AG09319 (cell line): ENCODE results near the gene AKNA.

Source experiments
- DNase-seq: peaks from one replicate; pipeline ENCODE4 v3.0.0-alpha.2; 2010; ENCODE audit warnings: low read depth; ENCODE audit errors: extremely low read depth
- CTCF ChIP-seq: IDR thresholded peaks from 2 replicates; pipeline ENCODE4 v1.5.1; 2011; ENCODE audit warnings: low read depth, mild to moderate bottlenecking, inconsistent platforms, low read length, moderate library complexity

The AKNA gene

GRCh38 chr9:114383521-114384231 is 4.1 kb downstream of the AKNA start:
- no peak for DNase-seq
- TF ChIP-seq CTCF, result no peak

GRCh38 chr9:114382699-114383520 is 4.9 kb downstream of the AKNA start:
- no peak; the same call in none of the 2 replicates for TF ChIP-seq CTCF
- DNase-seq, result no peak

GRCh38 chr9:114378883-114379282 is 8.9 kb downstream of the AKNA start:
- TF ChIP-seq CTCF, result no peak
- no peak for DNase-seq

- TF ChIP-seq CTCF, result no peak
- DNase-seq, result no peak
These were observed 9.8 kb downstream of the AKNA start for GRCh38 chr9:114378016-114378415.

GRCh38 chr9:114376586-114377445 is 11.0 kb downstream of the AKNA start:
- TF ChIP-seq CTCF, result no peak

GRCh38 chr9:114375386-114376175 is 12.2 kb downstream of the AKNA start:
- no peak for DNase-seq
- no peak for TF ChIP-seq CTCF

More at GRCh38 chr9:114376586-114377445, 11.0 kb downstream of the AKNA start:
- DNase-seq, result no peak
